Fibroblast of mammary gland (primary cell): ENCODE measurements around the gene HIF3A.
A peak's percentile ranks its signal among the peaks of the same experiment; 100 is the strongest.

Source experiments
- DNase-seq: peaks from one replicate; pipeline ENCODE4 v3.0.0-alpha.2; 2010; ENCODE audit warnings: low read depth
- H3K4me3 ChIP-seq: 2 replicates; pipeline ENCODE4 v1.5.1; 2011; ENCODE audit warnings: low read depth, mild to moderate bottlenecking, low read length, moderate library complexity; ENCODE audit not compliant: control insufficient read depth
- CTCF ChIP-seq: conservative IDR thresholded peaks from 2 replicates; pipeline ENCODE4 v1.5.1; 2011; ENCODE audit warnings: low read depth, low read length, inconsistent platforms; ENCODE audit not compliant: control insufficient read depth, insufficient read depth

Gene HIF3A

GRCh38 chr19:46284635-46285034, 12.2 kb upstream of the HIF3A start:
- no peak for DNase-seq
- no peak for TF ChIP-seq CTCF
- no peak overlapping the region for H3K4me3 ChIP-seq

- no peak overlapping the region for H3K4me3 ChIP-seq
- peak; percentile 57 for DNase-seq
- no peak for TF ChIP-seq CTCF
Observed at GRCh38 chr19:46287585-46287984, 9.3 kb upstream of the HIF3A start.

- peak; percentile 98 for DNase-seq
- no peak for TF ChIP-seq CTCF
- no peak overlapping the region for H3K4me3 ChIP-seq
Observed at GRCh38 chr19:46288896-46289588, 7.8 kb upstream of the HIF3A start.

GRCh38 chr19:46289724-46290619, 6.9 kb upstream of the HIF3A start:
- H3K4me3 ChIP-seq = no peak overlapping the region
- DNase-seq = no peak
- TF ChIP-seq CTCF = no peak

- no peak for DNase-seq
- no peak for TF ChIP-seq CTCF
- H3K4me3 ChIP-seq = no peak overlapping the region
Observed at GRCh38 chr19:46291829-46292228, 5.0 kb upstream of the HIF3A start.

- no peak overlapping the region for H3K4me3 ChIP-seq
- no peak for DNase-seq
- no peak for TF ChIP-seq CTCF
Observed at GRCh38 chr19:46294494-46294893, 2.3 kb upstream of the HIF3A start.
